Measurements from ENCODE around the gene NPAS3.

Gene NPAS3

GRCh38 chr14:32900547-32900946, 38.1 kb upstream of the NPAS3 start:
- Histone ChIP-seq H2AFZ (ENCODE audit: low read depth) (no peak overlapping the region), H3K4me2 (no peak overlapping the region), H3K4me3 (IDR thresholded peaks at IDR 0.05; ENCODE audit: insufficient read depth, low read depth, low read length) (no peak overlapping the region), H3K4me1 (ENCODE audit: low read depth, poor library complexity, severe bottlenecking) (peaks cover 33% of the 10 kb centered on the region), H3K27ac (no peak overlapping the region), H3K27me3 (ENCODE audit: insufficient read depth, low read depth) (no peaks in the 10 kb centered on the region), H3K79me2 (ENCODE audit: insufficient read depth, low read depth) (no peaks in the 10 kb centered on the region), H3K9ac (no peak overlapping the region), H3K36me3 (ENCODE audit: insufficient read depth) (no peaks in the 10 kb centered on the region), H4K20me1 (ENCODE audit: insufficient read depth) (no peaks in the 10 kb centered on the region)
- TF ChIP-seq, protein P1, sequence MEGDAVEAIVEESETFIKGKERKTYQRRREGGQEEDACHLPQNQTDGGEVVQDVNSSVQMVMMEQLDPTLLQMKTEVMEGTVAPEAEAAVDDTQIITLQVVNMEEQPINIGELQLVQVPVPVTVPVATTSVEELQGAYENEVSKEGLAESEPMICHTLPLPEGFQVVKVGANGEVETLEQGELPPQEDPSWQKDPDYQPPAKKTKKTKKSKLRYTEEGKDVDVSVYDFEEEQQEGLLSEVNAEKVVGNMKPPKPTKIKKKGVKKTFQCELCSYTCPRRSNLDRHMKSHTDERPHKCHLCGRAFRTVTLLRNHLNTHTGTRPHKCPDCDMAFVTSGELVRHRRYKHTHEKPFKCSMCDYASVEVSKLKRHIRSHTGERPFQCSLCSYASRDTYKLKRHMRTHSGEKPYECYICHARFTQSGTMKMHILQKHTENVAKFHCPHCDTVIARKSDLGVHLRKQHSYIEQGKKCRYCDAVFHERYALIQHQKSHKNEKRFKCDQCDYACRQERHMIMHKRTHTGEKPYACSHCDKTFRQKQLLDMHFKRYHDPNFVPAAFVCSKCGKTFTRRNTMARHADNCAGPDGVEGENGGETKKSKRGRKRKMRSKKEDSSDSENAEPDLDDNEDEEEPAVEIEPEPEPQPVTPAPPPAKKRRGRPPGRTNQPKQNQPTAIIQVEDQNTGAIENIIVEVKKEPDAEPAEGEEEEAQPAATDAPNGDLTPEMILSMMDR (conservative IDR thresholded peaks at IDR 0.05; ENCODE audit: low read depth, low read length) = no peak

GRCh38 chr14:32905013-32905412, 33.7 kb upstream of the NPAS3 start:
- Histone ChIP-seq H3K4me2 (no peak overlapping the region), H3K79me2 (ENCODE audit: insufficient read depth, low read depth) (no peaks in the 10 kb centered on the region), H4K20me1 (ENCODE audit: insufficient read depth) (no peaks in the 10 kb centered on the region), H3K27ac (no peak overlapping the region), H3K36me3 (ENCODE audit: insufficient read depth) (no peaks in the 10 kb centered on the region), H3K4me1 (ENCODE audit: low read depth, poor library complexity, severe bottlenecking) (no peaks in the 10 kb centered on the region), H2AFZ (ENCODE audit: low read depth) (no peak overlapping the region), H3K9ac (no peak overlapping the region), H3K27me3 (ENCODE audit: insufficient read depth, low read depth) (no peaks in the 10 kb centered on the region), H3K4me3 (IDR thresholded peaks at IDR 0.05; ENCODE audit: insufficient read depth, low read depth, low read length) (no peak overlapping the region)
- TF ChIP-seq, protein P1 (conservative IDR thresholded peaks at IDR 0.05; ENCODE audit: low read depth, low read length) = no peak

DNA sequence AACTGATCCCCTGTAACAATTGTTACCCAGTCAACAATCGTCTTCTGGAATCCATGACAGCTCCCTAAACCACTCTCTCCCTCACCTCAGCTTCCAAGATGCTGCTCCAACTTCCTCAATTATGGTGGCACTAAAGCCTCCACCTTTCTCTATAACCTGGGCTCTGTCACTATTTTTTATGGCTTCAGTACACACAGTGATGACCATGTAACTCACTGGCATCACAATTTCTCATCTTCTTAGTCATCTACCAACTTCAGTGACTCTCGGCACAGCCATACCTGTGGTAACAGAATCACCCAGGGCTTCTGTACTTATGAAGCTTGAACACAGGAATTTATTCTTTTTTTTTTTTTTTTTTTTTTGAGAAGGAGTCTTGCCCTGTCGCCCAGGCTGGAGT, 32.0 kb upstream of the NPAS3 start:
- Histone ChIP-seq H3K27ac (no peak overlapping the region), H4K20me1 (ENCODE audit: insufficient read depth) (no peaks in the 10 kb centered on the region), H3K79me2 (ENCODE audit: insufficient read depth, low read depth) (no peaks in the 10 kb centered on the region), H3K4me1 (ENCODE audit: low read depth, poor library complexity, severe bottlenecking) (no peaks in the 10 kb centered on the region), H3K36me3 (ENCODE audit: insufficient read depth) (no peaks in the 10 kb centered on the region), H3K27me3 (ENCODE audit: insufficient read depth, low read depth) (no peaks in the 10 kb centered on the region), H3K4me3 (IDR thresholded peaks at IDR 0.05; ENCODE audit: insufficient read depth, low read depth, low read length) (no peak overlapping the region), H3K9ac (no peak overlapping the region), H2AFZ (ENCODE audit: low read depth) (no peak overlapping the region), H3K4me2 (no peak overlapping the region)
- TF ChIP-seq, protein P1 (conservative IDR thresholded peaks at IDR 0.05; ENCODE audit: low read depth, low read length) = no peak

DNA sequence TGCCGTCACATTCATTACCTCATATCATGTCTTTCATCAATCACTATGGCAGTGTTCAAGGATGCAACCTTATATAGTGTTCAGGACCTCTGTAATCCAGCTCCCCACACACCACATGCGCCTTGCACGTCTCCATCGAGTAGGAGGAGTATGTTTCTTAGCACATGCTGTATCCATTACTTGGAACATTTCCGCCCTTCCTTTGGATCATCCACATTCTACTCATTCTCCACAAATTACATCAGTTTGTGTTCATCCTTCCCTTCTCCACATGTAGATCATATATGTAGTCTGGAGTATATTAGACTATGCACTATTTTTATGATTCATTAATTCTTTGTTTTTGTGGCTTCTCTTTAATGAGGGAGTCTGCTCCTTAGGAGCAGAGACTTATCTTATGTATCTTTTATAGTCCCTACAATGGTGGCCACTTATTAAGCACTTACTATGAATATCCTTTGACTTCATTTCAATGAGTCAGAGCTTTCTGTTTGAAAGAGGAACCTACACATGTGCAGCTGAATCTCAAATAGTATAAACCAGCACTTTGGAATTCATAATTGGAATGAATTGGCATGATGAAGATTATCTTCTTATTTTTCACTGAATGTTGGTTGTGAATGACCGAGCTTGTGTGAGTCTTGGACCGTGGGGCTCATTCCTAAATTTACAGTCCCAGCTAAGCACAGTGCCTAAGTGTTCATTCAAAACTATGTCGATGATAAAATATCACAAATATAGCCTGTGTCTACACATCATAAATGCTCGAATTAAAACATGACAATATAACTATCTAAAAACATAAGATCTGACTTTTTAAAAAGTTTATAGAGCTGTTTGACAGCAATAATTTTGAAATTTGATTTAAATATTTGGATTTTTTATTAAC, 30.2 kb upstream of the NPAS3 start:
- TF ChIP-seq, protein P1 (conservative IDR thresholded peaks at IDR 0.05; ENCODE audit: low read depth, low read length) = no peak
- H3K36me3 ChIP-seq (ENCODE audit: insufficient read depth) = no peaks in the 10 kb centered on the region
- no peak overlapping the region for H3K4me3 ChIP-seq (IDR thresholded peaks at IDR 0.05; ENCODE audit: insufficient read depth, low read depth, low read length)
- H4K20me1 ChIP-seq (ENCODE audit: insufficient read depth) = no peaks in the 10 kb centered on the region
- no peak overlapping the region for H3K9ac ChIP-seq
- H3K27ac ChIP-seq = no peak overlapping the region
- no peak overlapping the region for H2AFZ ChIP-seq (ENCODE audit: low read depth)
- H3K4me1 ChIP-seq (ENCODE audit: low read depth, poor library complexity, severe bottlenecking) = no peaks in the 10 kb centered on the region
- no peaks in the 10 kb centered on the region for H3K79me2 ChIP-seq (ENCODE audit: insufficient read depth, low read depth)
- H3K4me2 ChIP-seq = no peak overlapping the region
- no peaks in the 10 kb centered on the region for H3K27me3 ChIP-seq (ENCODE audit: insufficient read depth, low read depth)
